ENCODE data around the gene ADIPOR2.
"Not testable (repeated sequence)": the region's sequence is repeated elsewhere in the genome, so short reads cannot be mapped to it uniquely, and the experiment has no call there.

The ADIPOR2 gene

DNA sequence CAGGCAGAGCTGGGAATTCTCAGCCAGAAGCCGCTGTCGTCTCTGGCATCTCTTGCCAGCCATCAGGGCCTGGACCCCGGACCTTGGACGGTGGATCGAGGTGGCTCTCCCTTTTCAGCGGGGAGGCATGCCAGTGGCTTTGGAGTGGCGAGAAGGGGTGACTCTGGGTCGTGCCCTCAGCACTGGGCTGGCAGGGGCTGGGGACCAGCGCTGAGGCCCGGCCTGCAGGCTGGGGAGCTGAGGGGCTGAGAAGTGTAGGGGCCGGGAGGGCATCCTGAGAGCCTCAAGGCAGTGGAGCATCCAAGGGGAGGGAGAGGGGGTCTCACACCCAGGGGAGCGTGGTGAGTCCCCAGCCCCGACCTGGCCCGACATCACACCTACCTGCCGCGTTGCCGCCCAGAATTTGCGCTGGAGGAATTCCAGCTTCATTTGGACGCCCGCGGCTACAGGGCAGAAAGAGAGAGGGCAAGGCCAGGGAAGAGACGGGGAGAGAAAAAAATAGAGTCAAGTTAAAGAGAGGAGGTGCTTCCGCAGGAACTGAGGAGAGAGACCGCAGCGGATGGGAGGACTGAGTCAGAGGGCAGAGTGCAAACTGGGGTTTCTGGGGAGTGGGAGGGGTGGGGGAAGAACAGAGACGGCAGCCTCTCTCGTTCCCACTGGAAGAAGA is 120.5 kb downstream of the ADIPOR2 start:
- H3K4me3 ChIP-seq, result no peak overlapping the region
- no peaks in the 10 kb centered on the region for H3K4me1 ChIP-seq
- DNase-seq (ENCODE audit: low spot score in 2 of 2), result no peak
- no peaks in the 10 kb centered on the region; the same call in 1 of the 2 replicates for H3K27me3 ChIP-seq (ENCODE audit: low read depth)
- in situ Hi-C loops (cut with MboI; ENCODE audit: low sequenced_read_pairs), result no loop called here
- H3K9me3 ChIP-seq, result no peaks in the 10 kb centered on the region
- no peaks in the 10 kb centered on the region for H3K36me3 ChIP-seq (replicated peaks)

DNA sequence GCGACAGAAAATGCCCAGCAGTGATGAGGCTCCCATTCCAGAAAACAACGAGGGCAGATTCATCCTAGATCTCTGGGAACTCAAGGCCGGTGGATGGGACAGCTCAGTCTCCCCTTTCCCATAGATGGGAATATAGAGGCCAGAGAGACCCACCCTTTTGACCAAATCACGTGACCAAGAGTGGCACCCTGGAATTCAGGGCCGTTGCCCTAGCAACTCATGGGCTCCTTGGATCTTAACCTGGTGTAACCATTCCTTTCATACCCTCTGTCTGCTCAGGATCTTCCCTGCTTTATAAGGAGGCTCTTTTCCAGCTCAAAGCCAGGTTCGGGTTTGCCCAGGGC is 121.0 kb downstream of the ADIPOR2 start:
- in situ Hi-C loops (cut with MboI; ENCODE audit: low sequenced_read_pairs), result no loop called here
- no peaks in the 10 kb centered on the region for H3K36me3 ChIP-seq (replicated peaks)
- H3K9me3 ChIP-seq, result no peaks in the 10 kb centered on the region
- no peak overlapping the region for H3K4me3 ChIP-seq
- no peaks in the 10 kb centered on the region; the same call in 1 of the 2 replicates for H3K27me3 ChIP-seq (ENCODE audit: low read depth)
- no peak for DNase-seq (ENCODE audit: low spot score in 2 of 2)
- no peaks in the 10 kb centered on the region for H3K4me1 ChIP-seq

DNA sequence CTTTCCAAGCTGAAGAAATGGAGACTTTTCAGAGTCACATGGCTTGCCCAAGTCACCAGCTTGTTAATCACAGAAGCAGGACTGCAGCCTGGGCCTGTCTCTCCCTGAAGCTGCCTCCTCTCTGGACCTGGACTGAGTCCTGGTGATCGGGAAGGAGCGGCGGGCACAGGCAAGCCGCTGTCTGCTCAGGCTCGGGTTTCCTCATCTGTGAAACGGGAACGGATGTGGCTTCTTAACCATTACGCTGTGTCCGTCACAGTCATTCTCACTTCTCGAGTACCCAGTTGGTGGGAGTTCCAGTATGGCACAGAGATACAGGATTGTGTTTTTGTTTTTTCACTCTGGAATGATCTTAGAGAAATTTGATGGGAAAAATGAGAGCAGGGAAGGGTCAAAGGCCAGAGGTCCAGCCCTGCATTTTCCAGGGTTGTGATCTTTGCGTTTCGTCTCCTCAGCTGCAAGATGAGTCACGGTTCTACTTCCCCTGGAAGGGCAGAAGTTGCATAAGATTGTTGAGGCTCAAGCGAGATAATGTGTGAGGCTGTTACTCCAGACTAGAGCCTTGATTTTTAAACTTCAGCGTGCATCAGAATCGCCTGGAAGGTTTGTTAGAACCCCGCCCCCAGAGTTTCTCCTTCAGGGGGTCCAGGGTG is 121.9 kb downstream of the ADIPOR2 start:
- H3K36me3 ChIP-seq (replicated peaks), result no peaks in the 10 kb centered on the region
- H3K4me1 ChIP-seq, result no peaks in the 10 kb centered on the region
- no peak overlapping the region for H3K4me3 ChIP-seq
- no peak for DNase-seq (ENCODE audit: low spot score in 2 of 2)
- no peaks in the 10 kb centered on the region for H3K9me3 ChIP-seq
- H3K27me3 ChIP-seq (ENCODE audit: low read depth), result no peaks in the 10 kb centered on the region; the same call in 1 of the 2 replicates
- in situ Hi-C loops (cut with MboI; ENCODE audit: low sequenced_read_pairs), result no loop called here

DNA sequence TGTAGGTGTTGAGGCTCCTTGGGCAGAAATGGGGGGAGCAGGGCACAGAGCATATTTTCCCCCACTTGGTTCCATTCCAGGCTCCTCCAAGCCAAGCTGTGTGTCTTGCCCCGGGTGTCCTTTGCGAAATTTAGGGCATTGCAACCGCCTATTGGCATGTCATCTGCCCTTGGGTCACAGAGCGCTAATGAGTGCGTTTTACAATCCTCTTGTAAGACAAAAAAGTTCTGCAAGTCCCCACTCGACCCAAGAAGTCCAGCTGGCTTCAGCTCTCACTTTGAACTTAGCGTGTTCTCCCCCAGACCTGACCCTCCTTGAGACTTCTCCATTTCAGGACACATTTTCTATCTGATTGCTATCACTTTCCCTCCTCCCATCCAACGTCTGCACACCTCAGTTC is 123.4 kb downstream of the ADIPOR2 start:
- Histone ChIP-seq H3K4me1 (no peaks in the 10 kb centered on the region), H3K27me3 (ENCODE audit: low read depth) (no peaks in the 10 kb centered on the region; the same call in 1 of the 2 replicates), H3K4me3 (no peak overlapping the region), H3K36me3 (replicated peaks) (no peaks in the 10 kb centered on the region), H3K9me3 (no peaks in the 10 kb centered on the region)
- DNase-seq (ENCODE audit: low spot score in 2 of 2), result no peak
- in situ Hi-C loops (cut with MboI; ENCODE audit: low sequenced_read_pairs), result no loop called here

DNA sequence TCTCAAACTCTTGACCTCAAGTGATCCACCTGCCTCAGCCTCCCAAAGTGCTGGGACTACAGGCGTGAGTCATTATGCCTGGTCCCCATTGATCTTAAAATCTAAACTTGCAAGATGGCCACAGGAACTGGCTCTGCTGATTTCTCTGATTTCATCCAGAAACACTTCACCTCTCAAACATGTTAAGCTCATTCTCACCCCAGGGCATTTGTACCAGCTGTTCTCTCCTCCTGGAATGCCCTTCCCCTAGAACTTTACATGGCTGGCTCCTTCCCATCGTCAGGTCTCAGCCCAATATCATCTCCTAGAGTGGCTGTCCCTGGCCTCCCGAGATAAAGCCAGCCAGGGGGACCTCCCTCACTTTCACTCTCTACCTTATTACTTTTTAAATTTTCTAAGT is 124.2 kb downstream of the ADIPOR2 start:
- H3K27me3 ChIP-seq (ENCODE audit: low read depth), result no peaks in the 10 kb centered on the region; the same call in 1 of the 2 replicates
- in situ Hi-C loops (cut with MboI; ENCODE audit: low sequenced_read_pairs), result no loop called here

DNA sequence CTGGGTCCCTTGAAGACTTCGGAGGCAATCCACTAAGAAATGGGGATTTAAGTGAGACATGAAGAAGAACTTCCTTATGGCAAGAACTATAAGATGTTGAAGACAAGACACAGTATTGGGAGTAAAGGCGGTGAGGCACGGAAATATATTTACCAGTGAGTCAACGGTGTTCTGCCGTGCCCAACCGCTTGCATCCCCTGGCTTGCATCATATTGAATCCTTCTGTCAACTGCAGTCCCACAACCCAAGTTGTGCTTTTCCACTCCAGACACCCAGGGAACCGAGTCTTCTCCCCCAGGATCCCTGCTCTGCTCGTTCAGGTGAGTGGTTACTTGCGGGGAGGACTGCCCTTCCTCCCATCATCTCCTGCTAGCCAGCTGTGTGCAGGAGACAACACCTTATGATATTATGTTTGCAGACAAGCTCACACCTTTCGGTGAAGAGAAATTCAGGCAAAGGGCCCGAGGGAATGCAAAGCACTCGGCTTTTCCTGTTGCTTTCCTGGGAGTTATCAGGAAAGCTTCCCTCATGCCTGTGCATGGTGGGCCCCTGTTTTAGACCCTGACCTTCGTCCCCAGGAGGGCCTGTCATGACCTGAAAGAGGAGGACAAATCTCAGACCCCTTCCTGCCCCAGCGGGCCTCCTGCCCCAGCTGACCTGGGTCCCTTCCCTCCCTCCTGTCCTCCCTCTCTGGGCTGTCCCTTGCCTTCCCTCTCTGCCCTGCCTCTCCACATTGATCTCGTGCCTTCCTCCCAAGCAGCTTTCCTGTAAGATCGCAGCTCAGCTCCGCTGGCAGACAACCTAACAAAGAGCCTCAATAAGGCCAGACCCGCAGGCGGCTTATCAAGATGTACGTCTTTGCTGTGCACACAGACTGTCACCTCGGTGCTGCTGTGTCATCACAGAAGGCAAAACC is 125.2 kb downstream of the ADIPOR2 start:
- Histone ChIP-seq H3K27me3 (ENCODE audit: low read depth) (no peaks in the 10 kb centered on the region; the same call in 1 of the 2 replicates), H3K4me3 (no peak overlapping the region), H3K9me3 (no peaks in the 10 kb centered on the region), H3K36me3 (replicated peaks) (no peaks in the 10 kb centered on the region), H3K4me1 (no peaks in the 10 kb centered on the region)
- no peak for DNase-seq (ENCODE audit: low spot score in 2 of 2)
- in situ Hi-C loops (cut with MboI; ENCODE audit: low sequenced_read_pairs), result no loop called here

More for the DNA sequence above, 124.2 kb downstream of the ADIPOR2 start:
- no peak overlapping the region for H3K4me3 ChIP-seq
- no peaks in the 10 kb centered on the region for H3K36me3 ChIP-seq (replicated peaks)
- H3K4me1 ChIP-seq, result no peaks in the 10 kb centered on the region
- H3K9me3 ChIP-seq, result no peaks in the 10 kb centered on the region
- no peak for DNase-seq (ENCODE audit: low spot score in 2 of 2)

DNA sequence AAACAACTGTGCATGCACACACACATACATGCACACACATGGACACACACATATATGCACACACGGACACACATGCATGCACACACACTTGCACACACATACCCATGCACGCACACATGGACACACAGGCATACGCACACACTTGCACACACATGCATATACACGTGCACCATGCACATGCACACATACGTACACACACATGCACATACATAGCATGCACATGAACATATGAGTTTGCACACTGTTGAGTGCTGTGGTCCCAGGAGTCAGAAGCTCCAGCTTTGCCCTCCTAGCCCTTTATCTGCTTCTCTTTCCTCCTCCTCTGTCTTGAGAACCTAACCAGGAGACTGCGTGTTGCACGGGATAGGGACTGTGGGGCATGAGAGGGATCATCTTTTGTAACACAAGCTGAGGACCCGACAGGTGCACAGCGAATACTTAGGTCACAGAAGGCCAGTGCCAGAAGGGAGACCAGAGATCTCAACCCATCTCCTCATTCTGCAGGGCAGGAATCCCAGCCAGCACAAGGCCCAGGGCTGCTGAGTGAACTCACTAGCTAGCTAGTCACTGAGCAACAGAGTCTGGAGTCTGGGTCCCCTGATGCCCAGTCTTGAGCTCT is 126.0 kb downstream of the ADIPOR2 start:
- no peaks in the 10 kb centered on the region for H3K9me3 ChIP-seq
- H3K27me3 ChIP-seq (ENCODE audit: low read depth), result no peaks in the 10 kb centered on the region; the same call in 1 of the 2 replicates
- H3K36me3 ChIP-seq (replicated peaks), result no peaks in the 10 kb centered on the region
- H3K4me3 ChIP-seq, result no peak overlapping the region
- in situ Hi-C loops (cut with MboI; ENCODE audit: low sequenced_read_pairs), result no loop called here
- DNase-seq (ENCODE audit: low spot score in 2 of 2), result no peak
- no peaks in the 10 kb centered on the region for H3K4me1 ChIP-seq

DNA sequence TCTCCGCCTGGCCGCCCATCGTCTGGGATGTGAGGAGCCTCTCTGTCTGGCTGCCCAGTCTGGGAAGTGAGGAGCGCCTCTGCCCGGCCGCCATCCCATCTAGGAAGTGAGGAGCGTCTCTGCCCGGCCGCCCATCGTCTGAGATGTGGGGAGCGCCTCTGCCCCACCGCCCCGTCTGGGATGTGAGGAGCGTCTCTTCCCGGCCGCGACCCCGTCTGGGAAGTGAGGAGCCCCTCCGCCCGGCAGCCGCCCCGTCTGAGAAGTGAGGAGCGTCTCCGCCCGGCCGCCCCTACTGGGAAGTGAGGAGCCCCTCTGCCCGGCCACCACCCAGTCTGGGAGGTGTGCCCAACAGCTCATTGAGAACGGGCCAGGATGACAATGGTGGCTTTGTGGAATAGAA is 127.1 kb downstream of the ADIPOR2 start:
- DNase-seq (ENCODE audit: low spot score in 2 of 2); H3K36me3 ChIP-seq (replicated peaks); H3K4me3 ChIP-seq; H3K9me3 ChIP-seq; in situ Hi-C loops (cut with MboI; ENCODE audit: low sequenced_read_pairs); H3K4me1 ChIP-seq; H3K27me3 ChIP-seq (ENCODE audit: low read depth): not testable (repeated sequence)

DNA sequence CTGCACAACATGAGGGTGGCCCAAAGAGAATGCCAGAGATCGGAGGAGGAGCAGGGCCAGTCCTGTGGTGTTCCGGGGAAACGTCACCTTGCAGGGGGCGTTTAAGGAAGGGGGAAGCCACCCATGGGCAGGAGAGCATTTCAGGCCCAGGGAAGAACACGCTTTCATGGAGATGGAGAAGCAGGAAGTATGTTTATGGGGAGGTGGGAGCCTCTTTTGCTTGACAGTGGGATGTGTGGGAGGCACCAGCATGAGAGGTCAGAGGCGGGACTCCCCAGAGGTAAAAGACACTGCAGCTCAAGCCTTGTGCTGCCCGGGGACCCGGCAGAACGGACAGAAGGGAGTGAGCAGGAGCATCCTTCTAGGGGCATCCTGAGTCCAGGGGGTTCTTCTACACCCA is 128.2 kb downstream of the ADIPOR2 start:
- Histone ChIP-seq H3K27me3 (ENCODE audit: low read depth) (no peaks in the 10 kb centered on the region; the same call in 1 of the 2 replicates), H3K36me3 (replicated peaks) (no peaks in the 10 kb centered on the region), H3K4me1 (no peaks in the 10 kb centered on the region), H3K4me3 (no peak overlapping the region), H3K9me3 (no peaks in the 10 kb centered on the region)
- DNase-seq (ENCODE audit: low spot score in 2 of 2), result no peak
- in situ Hi-C loops (cut with MboI; ENCODE audit: low sequenced_read_pairs), result no loop called here

DNA sequence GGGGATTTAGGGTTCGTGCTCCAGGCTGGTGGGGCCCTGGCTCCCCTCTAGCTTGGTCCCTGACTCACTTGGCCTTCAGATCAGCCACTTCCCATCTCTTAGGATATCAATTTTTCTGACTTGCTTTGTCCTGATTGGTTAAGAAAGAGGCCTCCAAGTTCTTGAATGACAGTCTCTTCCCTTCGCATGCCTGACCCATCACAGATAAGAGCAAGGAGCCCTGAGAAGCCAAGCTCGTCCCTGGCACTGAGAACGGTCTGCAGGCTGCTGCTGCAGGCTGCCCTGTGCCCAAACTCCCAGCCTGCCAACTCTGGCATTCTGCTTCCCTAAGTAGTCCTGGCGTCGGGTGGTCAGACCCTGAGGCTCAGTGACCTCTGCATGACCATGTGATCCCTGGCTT is 128.7 kb downstream of the ADIPOR2 start:
- Histone ChIP-seq H3K36me3 (replicated peaks) (no peaks in the 10 kb centered on the region), H3K27me3 (ENCODE audit: low read depth) (no peaks in the 10 kb centered on the region; the same call in 1 of the 2 replicates), H3K9me3 (no peaks in the 10 kb centered on the region), H3K4me1 (no peaks in the 10 kb centered on the region), H3K4me3 (no peak overlapping the region)
- DNase-seq (ENCODE audit: low spot score in 2 of 2), result no peak
- in situ Hi-C loops (cut with MboI; ENCODE audit: low sequenced_read_pairs), result no loop called here

DNA sequence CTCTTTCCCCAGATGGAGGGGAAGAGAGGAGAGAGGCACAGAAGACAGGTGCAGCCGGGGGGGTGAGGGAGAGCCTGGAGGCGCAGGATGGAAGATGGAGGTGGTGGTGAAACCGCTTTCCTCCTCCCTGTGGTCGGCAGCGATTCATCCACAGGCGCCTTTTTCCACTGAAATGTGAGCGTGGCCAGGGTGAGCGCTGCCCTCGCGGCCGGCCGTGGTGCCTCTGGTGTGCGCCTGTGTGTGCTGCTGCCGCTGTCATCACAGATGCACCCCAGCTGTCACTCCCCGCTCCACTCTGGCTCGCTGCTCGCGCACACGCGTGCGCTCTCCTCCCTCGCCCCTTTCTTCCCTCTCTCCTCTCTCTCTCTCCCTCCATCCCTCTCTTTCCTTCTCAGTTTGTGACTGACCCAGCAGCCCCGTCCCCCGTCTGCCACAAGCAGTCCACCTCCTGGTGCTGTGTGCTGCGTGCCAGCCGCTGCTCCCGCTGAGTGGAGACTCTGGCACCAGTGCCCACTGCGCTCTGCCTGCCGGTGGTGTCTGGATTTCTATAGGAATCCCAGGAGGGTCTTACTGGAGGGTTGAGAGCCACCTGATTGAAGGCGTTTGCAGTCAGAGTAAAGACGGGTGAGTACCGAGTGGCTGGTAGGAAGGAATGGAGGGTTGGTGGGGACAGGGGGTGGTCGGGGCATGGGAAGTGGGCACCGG is 129.5 kb downstream of the ADIPOR2 start, which contains the start of gene LRTM2:
Gene LRTM2, plus strand, starts transcription at position 375 of the 705 bp plus-strand sequence. CDS start 7,584 bp downstream, outside the sequence.
- Histone ChIP-seq H3K27me3 (ENCODE audit: low read depth) (no peaks in the 10 kb centered on the region; the same call in 1 of the 2 replicates), H3K36me3 (replicated peaks) (no peaks in the 10 kb centered on the region), H3K9me3 (no peaks in the 10 kb centered on the region), H3K4me1 (no peaks in the 10 kb centered on the region), H3K4me3 (no peak within 1 kb of the TSS)
- no peak for DNase-seq (ENCODE audit: low spot score in 2 of 2)
- in situ Hi-C loops (cut with MboI; ENCODE audit: low sequenced_read_pairs), result no loop called here

DNA sequence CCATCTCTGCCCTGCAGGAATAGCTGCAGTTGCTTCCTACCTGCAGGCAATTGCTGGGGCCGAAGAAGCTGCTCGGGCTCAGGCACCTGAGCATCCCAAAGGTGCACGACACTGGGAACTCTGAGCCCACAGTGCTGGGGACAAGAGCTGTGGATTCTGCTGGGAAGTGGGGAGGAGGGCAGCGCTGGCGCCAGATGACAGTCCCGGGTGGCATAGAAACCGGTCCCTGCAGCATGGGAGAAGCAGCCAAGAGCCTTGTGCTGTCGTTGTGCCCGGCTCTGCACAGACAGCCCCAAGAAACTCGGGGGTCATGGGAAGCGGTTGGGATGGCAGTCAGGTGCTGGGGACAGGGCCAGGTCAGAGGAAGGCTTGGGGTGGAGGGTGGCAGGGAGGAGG is 130.0 kb downstream of the ADIPOR2 start:
- Histone ChIP-seq H3K4me3 (no peak overlapping the region), H3K27me3 (ENCODE audit: low read depth) (no peaks in the 10 kb centered on the region; the same call in 1 of the 2 replicates), H3K4me1 (no peaks in the 10 kb centered on the region), H3K9me3 (no peaks in the 10 kb centered on the region), H3K36me3 (replicated peaks) (no peaks in the 10 kb centered on the region)
- in situ Hi-C loops (cut with MboI; ENCODE audit: low sequenced_read_pairs), result no loop called here
- no peak for DNase-seq (ENCODE audit: low spot score in 2 of 2)

DNA sequence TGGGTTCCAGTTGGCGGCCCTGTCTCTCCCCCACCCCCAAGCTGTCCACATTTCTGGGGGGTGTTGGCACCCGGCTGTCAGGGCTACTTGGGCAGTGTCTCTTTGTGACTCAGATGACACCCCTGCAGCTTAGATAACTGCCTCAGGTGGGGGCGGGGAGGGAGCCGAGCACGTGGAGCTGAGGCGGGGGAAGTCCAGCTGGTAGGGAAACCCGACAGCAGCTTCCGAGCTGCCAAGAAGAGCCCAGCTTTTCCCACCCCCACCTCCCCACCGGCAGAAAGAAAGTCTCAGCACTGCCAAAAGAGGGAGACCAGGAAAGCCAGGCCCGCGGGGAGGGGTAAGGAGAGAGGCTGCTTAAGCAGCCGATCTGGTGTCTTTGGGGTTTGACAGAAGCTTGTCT is 130.9 kb downstream of the ADIPOR2 start:
- no peaks in the 10 kb centered on the region; the same call in 1 of the 2 replicates for H3K27me3 ChIP-seq (ENCODE audit: low read depth)
- H3K9me3 ChIP-seq, result no peaks in the 10 kb centered on the region
- H3K36me3 ChIP-seq (replicated peaks), result no peaks in the 10 kb centered on the region
- no peak for DNase-seq (ENCODE audit: low spot score in 2 of 2)
- H3K4me1 ChIP-seq, result no peaks in the 10 kb centered on the region
- H3K4me3 ChIP-seq, result no peak overlapping the region
- in situ Hi-C loops (cut with MboI; ENCODE audit: low sequenced_read_pairs), result no loop called here
